Nephron (organoid): ENCODE data around the gene CCNJL.

Source experiments
- H3K27ac Mint-ChIP-seq, 3 experiments: 2 replicates each; pipeline ENCODE4 v1.8.0; 2020; ENCODE audit warnings: mixed read lengths in 3 of 3, mild to moderate bottlenecking in 2 of 3, moderate library complexity in 1 of 3
- H3K27me3 Mint-ChIP-seq: 2 replicates; pipeline ENCODE4 v1.8.0; 2021; ENCODE audit warnings: low read depth, mild to moderate bottlenecking, moderate library complexity, mixed read lengths
- H3K36me3 Mint-ChIP-seq: 2 replicates; pipeline ENCODE4 v1.8.0; 2020; ENCODE audit warnings: low read depth, mixed read lengths
- H3K4me1 Mint-ChIP-seq: 2 replicates; pipeline ENCODE4 v1.8.0; 2020; ENCODE audit warnings: mixed read lengths
- H3K4me3 Mint-ChIP-seq, 3 experiments: 2 replicates each; pipeline ENCODE4 v1.8.0; 2020; ENCODE audit warnings: mild to moderate bottlenecking in 3 of 3, mixed read lengths in 3 of 3, moderate library complexity in 2 of 3
- H3K9me3 Mint-ChIP-seq: 2 replicates; pipeline ENCODE4 v1.8.0; 2020; ENCODE audit warnings: mixed read lengths
- CTCF ChIP-seq, 3 experiments: fragments of 200-600 bp; sonication (generic); IDR thresholded peaks; one replicate each; pipeline ENCODE4 v1.5.0; 2021; ENCODE audit warnings: antibody characterized with exemption in 3 of 3; ENCODE audit not compliant: unreplicated experiment in 3 of 3

CCNJL gene

GRCh38 chr5:160311491-160312133, 752 bp downstream of the CCNJL start:
- Mint-ChIP-seq H3K9me3 (no peaks in the 10 kb centered on the region), H3K4me1 (peaks cover 14% of the 10 kb centered on the region), H3K27ac (peak overlapping the region in 2 of 3 experiments; percentile 62 to 73), H3K36me3 (peaks cover 13% of the 10 kb centered on the region), H3K27me3 (peaks cover 15% of the 10 kb centered on the region), H3K4me3 (peak overlapping the region; percentile 91 to 96 (median 95))
- no peak for TF ChIP-seq CTCF (IDR thresholded peaks at IDR 0.05; ENCODE audit: unreplicated experiment in 3 of 3)

GRCh38 chr5:160310552-160311295, 1.6 kb downstream of the CCNJL start:
- H3K27me3 Mint-ChIP-seq = peaks cover 15% of the 10 kb centered on the region
- peaks cover 14% of the 10 kb centered on the region for H3K4me1 Mint-ChIP-seq
- H3K27ac Mint-ChIP-seq = no peak overlapping the region
- peaks cover 13% of the 10 kb centered on the region for H3K36me3 Mint-ChIP-seq
- no peaks in the 10 kb centered on the region for H3K9me3 Mint-ChIP-seq
- H3K4me3 Mint-ChIP-seq = peak overlapping the region; percentile 91 to 96 (median 95)
- no peak for TF ChIP-seq CTCF (IDR thresholded peaks at IDR 0.05; ENCODE audit: unreplicated experiment in 3 of 3)

- Mint-ChIP-seq H3K9me3 (no peaks in the 10 kb centered on the region), H3K27ac (no peak overlapping the region), H3K27me3 (peaks cover 15% of the 10 kb centered on the region), H3K36me3 (peaks cover 14% of the 10 kb centered on the region), H3K4me1 (peaks cover 14% of the 10 kb centered on the region), H3K4me3 (peak overlapping the region; percentile 65 to 96 (median 95))
- TF ChIP-seq CTCF (IDR thresholded peaks at IDR 0.05; ENCODE audit: unreplicated experiment in 3 of 3) = no peak
Observed at GRCh38 chr5:160310140-160310539, 2.2 kb downstream of the CCNJL start.

- H3K27me3 Mint-ChIP-seq = peaks cover 12% of the 10 kb centered on the region
- no peak for TF ChIP-seq CTCF (IDR thresholded peaks at IDR 0.05; ENCODE audit: unreplicated experiment in 3 of 3)
- H3K36me3 Mint-ChIP-seq = peaks cover 33% of the 10 kb centered on the region
- H3K4me3 Mint-ChIP-seq = no peak overlapping the region
- no peaks in the 10 kb centered on the region for H3K9me3 Mint-ChIP-seq
- H3K27ac Mint-ChIP-seq = no peak overlapping the region
- H3K4me1 Mint-ChIP-seq = peaks cover 8% of the 10 kb centered on the region
Observed at GRCh38 chr5:160306696-160307095, 5.7 kb downstream of the CCNJL start.

- Mint-ChIP-seq H3K4me3 (no peak overlapping the region), H3K9me3 (no peaks in the 10 kb centered on the region), H3K36me3 (peaks cover 38% of the 10 kb centered on the region), H3K4me1 (no peaks in the 10 kb centered on the region), H3K27me3 (peaks cover 4% of the 10 kb centered on the region), H3K27ac (no peak overlapping the region)
- TF ChIP-seq CTCF (IDR thresholded peaks at IDR 0.05; ENCODE audit: unreplicated experiment in 3 of 3) = no peak
Observed at GRCh38 chr5:160305319-160305718, 7.0 kb downstream of the CCNJL start.
